ENCODE results near the gene DNM2.

DNM2 gene

DNA sequence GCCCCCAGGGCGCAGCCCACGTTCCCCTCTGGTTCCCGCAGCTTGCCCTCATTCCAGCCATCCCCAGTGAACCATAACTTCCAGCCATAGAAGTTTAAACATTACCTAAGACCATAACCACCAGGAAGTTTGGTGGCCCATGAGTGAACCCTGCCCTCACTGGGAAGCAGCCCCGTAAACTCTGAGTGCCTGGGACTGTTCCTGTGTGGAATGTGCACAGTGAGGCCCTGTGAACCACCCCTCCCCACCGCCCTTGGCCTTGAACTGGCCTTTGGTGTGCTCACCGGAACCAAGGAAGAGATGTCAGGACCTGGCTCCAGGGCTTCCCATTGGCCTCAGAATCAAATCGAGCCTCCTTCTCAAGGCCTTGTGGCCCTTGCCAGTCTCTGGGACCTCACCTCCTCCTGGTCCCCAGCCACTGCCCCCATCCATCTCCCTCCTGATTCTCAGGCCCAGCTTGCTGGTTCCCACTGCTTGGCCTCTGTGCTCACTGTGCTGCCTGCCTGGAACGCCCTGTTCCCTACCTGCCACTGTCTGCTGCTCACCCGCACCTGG is 46.5 kb downstream of the DNM2 start:
- Histone ChIP-seq H3K79me2 (ENCODE audit: control insufficient read depth, low read length) (peaks cover 52% of the 10 kb centered on the region), H3K4me3 (ENCODE audit: low read length) (no peak overlapping the region), H3F3A (ENCODE audit: control insufficient read depth, insufficient read depth) (no peaks in the 10 kb centered on the region), H3K4me2 (ENCODE audit: low read length) (no peak overlapping the region), H4K20me1 (ENCODE audit: control insufficient read depth, insufficient read depth, low read depth, low read length) (no peaks in the 10 kb centered on the region), H3K36me3 (ENCODE audit: control insufficient read depth, low read length) (peaks cover 28% of the 10 kb centered on the region), H3K9me3 (ENCODE audit: control insufficient read depth, insufficient read depth, low read length) (no peaks in the 10 kb centered on the region), H3K27ac (ENCODE audit: low read depth, low read length) (no peak overlapping the region), H3K27me3 (ENCODE audit: control insufficient read depth, low read length) (no peaks in the 10 kb centered on the region), H3K4me1 (ENCODE audit: control insufficient read depth, low read length) (peaks cover 23% of the 10 kb centered on the region), H3K9me2 (replicated peaks; ENCODE audit: control insufficient read depth, low read length) (no peaks in the 10 kb centered on the region)
- TF ChIP-seq, protein P1, sequence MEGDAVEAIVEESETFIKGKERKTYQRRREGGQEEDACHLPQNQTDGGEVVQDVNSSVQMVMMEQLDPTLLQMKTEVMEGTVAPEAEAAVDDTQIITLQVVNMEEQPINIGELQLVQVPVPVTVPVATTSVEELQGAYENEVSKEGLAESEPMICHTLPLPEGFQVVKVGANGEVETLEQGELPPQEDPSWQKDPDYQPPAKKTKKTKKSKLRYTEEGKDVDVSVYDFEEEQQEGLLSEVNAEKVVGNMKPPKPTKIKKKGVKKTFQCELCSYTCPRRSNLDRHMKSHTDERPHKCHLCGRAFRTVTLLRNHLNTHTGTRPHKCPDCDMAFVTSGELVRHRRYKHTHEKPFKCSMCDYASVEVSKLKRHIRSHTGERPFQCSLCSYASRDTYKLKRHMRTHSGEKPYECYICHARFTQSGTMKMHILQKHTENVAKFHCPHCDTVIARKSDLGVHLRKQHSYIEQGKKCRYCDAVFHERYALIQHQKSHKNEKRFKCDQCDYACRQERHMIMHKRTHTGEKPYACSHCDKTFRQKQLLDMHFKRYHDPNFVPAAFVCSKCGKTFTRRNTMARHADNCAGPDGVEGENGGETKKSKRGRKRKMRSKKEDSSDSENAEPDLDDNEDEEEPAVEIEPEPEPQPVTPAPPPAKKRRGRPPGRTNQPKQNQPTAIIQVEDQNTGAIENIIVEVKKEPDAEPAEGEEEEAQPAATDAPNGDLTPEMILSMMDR (IDR thresholded peaks at IDR 0.05; ENCODE audit: low read depth, low read length, poor library complexity, severe bottlenecking): no peak
- no peak for TF ChIP-seq EZH2phosphoT487 (IDR thresholded peaks at IDR 0.05; ENCODE audit: borderline replicate concordance, low read length)

DNA sequence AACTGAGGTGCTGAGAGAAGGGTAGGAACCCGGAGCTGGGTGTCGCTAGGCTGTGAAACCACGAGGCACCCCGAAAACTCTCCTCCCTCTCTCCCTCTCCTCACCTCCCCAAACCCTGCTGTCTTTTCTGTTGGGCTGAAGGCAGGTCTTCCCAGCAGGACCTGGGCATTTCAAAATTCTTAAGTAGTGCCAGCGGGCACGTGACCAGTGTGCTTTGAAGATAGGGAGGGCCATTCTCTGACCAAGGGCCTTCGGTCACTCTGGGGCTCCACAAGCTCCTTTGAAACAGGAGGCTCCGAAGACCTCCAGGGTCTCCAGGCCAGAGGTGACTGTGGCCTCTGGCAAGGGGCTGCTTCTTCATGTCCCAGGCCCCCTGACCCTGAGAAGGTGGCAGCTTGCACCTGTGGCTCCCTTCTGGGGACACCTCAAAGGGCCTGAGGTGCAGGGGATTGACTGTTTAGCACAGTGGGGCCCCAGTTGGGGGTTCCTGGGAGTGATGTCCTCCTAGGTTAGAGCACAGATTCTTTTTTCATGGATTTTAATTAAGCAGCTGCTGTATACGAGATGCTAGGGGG is 48.3 kb downstream of the DNM2 start:
- no peaks in the 10 kb centered on the region for H4K20me1 ChIP-seq (ENCODE audit: control insufficient read depth, insufficient read depth, low read depth, low read length)
- no peak overlapping the region for H3K27ac ChIP-seq (ENCODE audit: low read depth, low read length)
- H3F3A ChIP-seq (ENCODE audit: control insufficient read depth, insufficient read depth): no peaks in the 10 kb centered on the region
- no peaks in the 10 kb centered on the region for H3K9me2 ChIP-seq (replicated peaks; ENCODE audit: control insufficient read depth, low read length)
- TF ChIP-seq EZH2phosphoT487 (IDR thresholded peaks at IDR 0.05; ENCODE audit: borderline replicate concordance, low read length): no peak
- TF ChIP-seq, protein P1 (IDR thresholded peaks at IDR 0.05; ENCODE audit: low read depth, low read length, poor library complexity, severe bottlenecking): no peak
- H3K27me3 ChIP-seq (ENCODE audit: control insufficient read depth, low read length): no peaks in the 10 kb centered on the region
- H3K79me2 ChIP-seq (ENCODE audit: control insufficient read depth, low read length): peaks cover 45% of the 10 kb centered on the region
- no peak overlapping the region for H3K4me2 ChIP-seq (ENCODE audit: low read length)
- H3K4me1 ChIP-seq (ENCODE audit: control insufficient read depth, low read length): peaks cover 12% of the 10 kb centered on the region
- no peaks in the 10 kb centered on the region for H3K9me3 ChIP-seq (ENCODE audit: control insufficient read depth, insufficient read depth, low read length)
- H3K4me3 ChIP-seq (ENCODE audit: low read length): no peak overlapping the region
- H3K36me3 ChIP-seq (ENCODE audit: control insufficient read depth, low read length): peaks cover 25% of the 10 kb centered on the region

GRCh38 chr19:10766671-10767201 is 48.9 kb downstream of the DNM2 start:
- Histone ChIP-seq H3K9me3 (ENCODE audit: control insufficient read depth, insufficient read depth, low read length) (no peaks in the 10 kb centered on the region), H3K27ac (ENCODE audit: low read depth, low read length) (no peak overlapping the region), H3K27me3 (ENCODE audit: control insufficient read depth, low read length) (no peaks in the 10 kb centered on the region), H3K4me2 (ENCODE audit: low read length) (no peak overlapping the region), H3K79me2 (ENCODE audit: control insufficient read depth, low read length) (peaks cover 39% of the 10 kb centered on the region), H3K36me3 (ENCODE audit: control insufficient read depth, low read length) (peaks cover 19% of the 10 kb centered on the region), H4K20me1 (ENCODE audit: control insufficient read depth, insufficient read depth, low read depth, low read length) (no peaks in the 10 kb centered on the region), H3K4me1 (ENCODE audit: control insufficient read depth, low read length) (peaks cover 12% of the 10 kb centered on the region), H3K4me3 (ENCODE audit: low read length) (no peak overlapping the region), H3K9me2 (replicated peaks; ENCODE audit: control insufficient read depth, low read length) (no peaks in the 10 kb centered on the region), H3F3A (ENCODE audit: control insufficient read depth, insufficient read depth) (no peaks in the 10 kb centered on the region)
- no peak for TF ChIP-seq EZH2phosphoT487 (IDR thresholded peaks at IDR 0.05; ENCODE audit: borderline replicate concordance, low read length)
- TF ChIP-seq, protein P1 (IDR thresholded peaks at IDR 0.05; ENCODE audit: low read depth, low read length, poor library complexity, severe bottlenecking): no peak
